ENCODE data around the gene PLPPR5.

DNA sequence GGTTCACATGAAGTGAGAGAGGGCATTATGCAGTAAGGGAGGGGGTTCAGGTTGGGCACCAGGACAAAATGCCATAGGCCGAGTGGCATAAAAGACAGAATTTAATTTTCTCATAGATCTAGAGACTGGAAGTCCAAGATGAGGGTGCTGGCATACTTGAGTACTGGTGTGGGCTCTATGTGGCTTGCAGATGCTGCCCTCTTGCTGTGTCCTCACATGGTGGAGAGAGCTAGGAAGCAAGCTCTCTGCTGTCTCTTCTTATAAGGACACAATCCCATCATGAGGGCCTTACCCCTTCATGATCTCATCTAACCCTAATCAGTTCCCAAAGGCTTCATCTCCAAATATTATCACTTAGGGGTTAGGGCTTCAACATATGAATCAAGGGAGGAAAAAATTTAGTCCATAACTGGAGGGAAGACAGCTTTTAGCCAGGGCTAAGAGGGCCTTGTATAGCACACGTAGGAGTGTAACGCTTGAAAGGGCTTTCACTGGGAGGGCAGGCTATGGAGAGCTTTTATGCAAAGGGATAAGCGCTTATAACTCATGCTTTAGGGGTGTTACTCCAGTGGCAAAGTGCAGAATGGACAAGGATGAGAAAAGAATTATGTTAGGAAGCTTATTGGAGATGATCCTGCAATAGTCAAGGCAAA lies 64.5 kb downstream of the PLPPR5 start:
- TF ChIP-seq CTCF (IDR thresholded peaks at IDR 0.05): no peak
- TF ChIP-seq EZH2 (IDR thresholded peaks at IDR 0.05): no peak
- TF ChIP-seq EZH2phosphoT487 (IDR thresholded peaks at IDR 0.05): no peak
